HG02870 (cell line): Measurements from ENCODE around the gene TMEM45B.
"Not testable (repeated sequence)": the region's sequence is repeated elsewhere in the genome, so short reads cannot be mapped to it uniquely, and the experiment has no call there.

ENCODE experiments used
- ATAC-seq: cut with Tn5 transposase; IDR thresholded peaks from one replicate; pipeline ENCODE4 v1.9.1; 2021; ENCODE audit warnings: mild to moderate bottlenecking, moderate library complexity; ENCODE audit not compliant: unreplicated experiment

Gene TMEM45B

DNA sequence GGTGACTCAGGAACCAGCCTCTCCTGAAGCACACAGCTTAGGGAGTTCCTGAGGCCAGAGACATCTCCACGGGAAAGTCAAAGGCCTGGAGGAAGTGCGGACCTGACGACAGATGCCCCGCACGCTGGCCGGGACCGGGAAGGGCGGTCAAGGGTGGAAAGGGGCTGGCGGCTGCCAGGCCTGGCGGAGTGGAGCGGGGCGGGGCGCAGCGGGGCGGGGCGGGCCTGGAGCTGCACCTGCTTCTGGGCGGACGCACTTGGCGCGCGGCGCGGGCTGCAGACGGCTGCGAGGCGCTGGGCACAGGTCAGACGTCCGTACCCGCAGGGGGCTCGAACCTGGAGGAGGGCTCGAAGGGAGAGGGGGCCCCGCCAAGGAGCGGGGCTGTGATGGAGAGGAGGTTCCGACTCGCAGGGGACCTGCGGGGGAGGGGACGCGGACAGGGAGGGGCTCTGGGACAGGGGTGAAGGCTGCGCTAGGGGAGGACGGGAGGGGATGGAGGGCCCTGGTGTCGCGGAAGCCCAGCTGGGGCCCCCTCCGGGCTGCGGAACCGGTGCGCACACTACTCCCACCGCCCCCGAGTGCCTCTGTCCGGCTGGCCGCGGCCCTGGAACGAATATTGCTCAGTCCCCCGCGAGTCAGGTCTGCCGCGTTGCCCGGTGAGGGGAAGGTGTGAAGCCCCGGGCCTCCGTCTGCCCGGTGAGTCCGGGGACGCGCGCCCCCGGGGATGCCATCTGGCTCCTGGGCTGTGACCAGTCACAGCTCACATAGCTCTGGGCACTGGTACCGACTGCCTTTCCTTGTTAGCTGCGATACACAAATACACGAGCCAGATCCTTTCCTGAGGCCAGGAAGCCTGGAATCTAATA lies at the start of gene TMEM45B:
TMEM45B (plus strand) TSS at position 253 of the 866 bp plus-strand sequence. CDS start 36,635 bp downstream, outside the sequence.
- ATAC-seq: no peak

DNA sequence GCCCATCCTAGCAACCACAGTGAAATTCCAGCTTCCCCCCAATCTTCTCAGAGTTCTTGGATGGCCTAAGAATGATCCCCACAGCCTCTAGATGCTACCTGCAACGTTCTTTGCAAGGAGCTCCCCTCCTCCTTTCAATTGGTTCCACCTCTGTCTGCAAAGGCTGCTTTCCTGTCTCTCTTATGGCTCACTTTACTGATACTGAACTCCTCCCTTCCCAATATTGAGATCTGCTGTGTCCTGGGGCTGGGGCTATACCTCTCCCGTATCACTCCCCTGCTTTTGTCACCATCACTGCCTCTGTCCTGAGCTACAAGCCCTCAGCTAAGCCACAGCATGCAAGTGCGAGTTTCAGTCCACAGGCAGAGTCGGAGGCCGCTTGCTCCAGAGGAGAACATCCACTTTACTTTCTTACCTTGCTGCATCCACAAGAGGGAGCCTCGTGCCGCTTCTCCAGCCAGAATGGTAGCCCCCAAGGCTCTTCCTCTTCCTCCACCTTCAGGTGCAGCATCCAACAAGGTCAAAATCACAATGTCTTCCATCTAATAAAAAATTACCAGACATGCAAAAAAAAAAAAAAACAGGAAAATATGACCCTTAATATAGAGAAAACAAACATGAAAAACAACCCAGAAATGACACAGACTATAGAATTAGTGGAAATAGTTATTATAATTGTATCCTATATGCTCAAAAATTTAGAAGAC lies 48.6 kb upstream of the TMEM45B start:
- ATAC-seq: no peak

- ATAC-seq: no peak
Observed at GRCh38 chr11:129767827-129768226, 47.8 kb upstream of the TMEM45B start.

GRCh38 chr11:129768356-129768755 lies 47.3 kb upstream of the TMEM45B start:
- no peak for ATAC-seq

- no peak for ATAC-seq
Observed at GRCh38 chr11:129769059-129769458, 46.6 kb upstream of the TMEM45B start.

DNA sequence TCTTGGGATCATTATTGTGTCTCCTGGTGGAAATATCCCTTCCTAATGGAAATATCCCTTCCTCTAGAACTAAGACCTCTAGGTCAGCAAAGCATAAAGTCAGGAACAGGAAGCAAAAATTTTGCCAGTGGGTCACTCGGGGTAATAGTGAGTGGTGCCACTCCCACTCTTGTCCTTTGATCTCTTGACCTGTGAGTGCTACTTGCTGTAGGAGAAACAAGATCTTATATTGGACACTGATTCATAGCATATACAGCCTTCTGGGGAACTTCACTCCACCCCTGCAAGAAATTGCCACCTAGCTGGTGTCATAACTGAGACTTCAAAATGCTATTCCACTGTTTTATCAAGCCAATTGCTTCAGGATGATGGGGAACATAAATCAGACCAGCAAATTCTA lies 44.7 kb upstream of the TMEM45B start:
- no peak for ATAC-seq

- ATAC-seq: not testable (repeated sequence)
Observed at GRCh38 chr11:129771456-129771855, 44.2 kb upstream of the TMEM45B start.

GRCh38 chr11:129778877-129779276 lies 36.8 kb upstream of the TMEM45B start:
- no peak for ATAC-seq

- no peak for ATAC-seq
Observed at GRCh38 chr11:129779342-129779741, 36.3 kb upstream of the TMEM45B start.

GRCh38 chr11:129785383-129786111 lies 30.1 kb upstream of the TMEM45B start:
- no peak for ATAC-seq

- ATAC-seq: not testable (repeated sequence)
Observed at GRCh38 chr11:129786112-129786416, 29.6 kb upstream of the TMEM45B start.

DNA sequence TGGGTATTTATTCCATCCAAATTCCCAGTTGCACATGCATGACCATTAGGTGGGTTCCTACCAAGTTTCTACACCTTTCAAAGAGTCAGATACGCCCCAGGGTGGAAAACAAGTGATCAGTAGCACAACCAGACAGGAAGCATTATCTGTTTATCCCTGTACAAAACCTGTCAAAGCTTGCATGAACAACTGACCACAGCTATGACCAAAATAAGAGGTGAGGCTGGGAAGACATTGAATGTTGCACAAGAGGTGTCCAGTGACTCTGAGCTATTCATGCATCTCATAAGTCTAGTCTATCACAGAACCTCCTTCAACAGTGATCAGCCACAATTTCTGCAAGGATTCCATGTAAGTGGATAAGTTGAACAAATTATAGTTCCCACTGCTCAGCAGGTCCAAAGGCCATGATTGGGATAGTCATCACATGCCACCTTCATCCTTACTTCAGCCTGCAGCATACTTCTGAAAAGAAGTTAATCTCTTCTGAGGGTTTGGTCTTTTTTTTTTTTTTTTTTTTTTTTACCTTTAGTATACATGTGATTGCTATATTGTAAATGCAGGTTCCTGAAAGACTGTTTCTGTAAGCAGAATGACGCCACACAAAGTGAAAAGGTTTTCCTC lies 28.0 kb upstream of the TMEM45B start:
- no peak for ATAC-seq

- ATAC-seq: no peak
Observed at GRCh38 chr11:129788278-129788677, 27.4 kb upstream of the TMEM45B start.

- no peak for ATAC-seq
Observed at GRCh38 chr11:129790106-129790505, 25.5 kb upstream of the TMEM45B start.

- no peak for ATAC-seq
Observed at GRCh38 chr11:129791515-129791914, 24.1 kb upstream of the TMEM45B start.

DNA sequence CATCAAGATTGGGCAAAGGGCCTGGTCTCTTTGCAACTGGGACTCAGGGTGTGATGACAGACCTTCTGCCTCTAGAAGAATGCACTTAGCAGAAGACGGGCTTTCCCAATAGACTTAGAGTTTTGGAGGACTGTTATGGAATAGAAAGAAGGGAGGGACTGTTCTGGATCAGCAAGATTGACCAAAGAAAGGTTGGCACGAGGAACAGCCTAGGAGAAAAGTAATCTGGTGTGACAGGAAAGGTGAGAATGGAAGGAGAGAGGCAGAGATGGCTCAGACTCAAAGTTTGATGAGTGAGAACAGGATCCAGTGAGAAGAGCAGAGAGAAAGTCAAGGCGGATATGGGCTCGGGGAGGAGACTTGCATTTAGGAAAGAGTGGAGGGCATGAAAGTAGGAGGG lies 23.0 kb upstream of the TMEM45B start:
- no peak for ATAC-seq

GRCh38 chr11:129795089-129795488 lies 20.6 kb upstream of the TMEM45B start:
- no peak for ATAC-seq

DNA sequence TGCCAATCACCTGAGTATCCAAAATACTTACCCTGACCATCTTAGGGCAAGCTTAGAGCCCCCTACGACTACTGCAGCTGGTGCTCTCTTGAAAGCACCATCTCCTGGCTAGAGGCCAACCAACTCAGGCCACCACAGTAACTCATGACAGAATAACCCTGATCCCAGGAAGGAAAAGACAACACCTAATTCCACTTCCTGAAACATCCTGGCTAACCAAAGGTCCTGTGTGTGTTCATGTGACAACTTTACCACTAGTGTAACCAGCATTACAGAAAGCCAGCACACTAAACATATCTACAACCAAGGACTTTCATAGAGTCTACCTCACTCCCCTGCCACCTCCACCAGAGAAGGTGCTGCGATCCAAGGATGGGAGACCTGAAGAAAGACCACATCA lies 17.4 kb upstream of the TMEM45B start:
- no peak for ATAC-seq

DNA sequence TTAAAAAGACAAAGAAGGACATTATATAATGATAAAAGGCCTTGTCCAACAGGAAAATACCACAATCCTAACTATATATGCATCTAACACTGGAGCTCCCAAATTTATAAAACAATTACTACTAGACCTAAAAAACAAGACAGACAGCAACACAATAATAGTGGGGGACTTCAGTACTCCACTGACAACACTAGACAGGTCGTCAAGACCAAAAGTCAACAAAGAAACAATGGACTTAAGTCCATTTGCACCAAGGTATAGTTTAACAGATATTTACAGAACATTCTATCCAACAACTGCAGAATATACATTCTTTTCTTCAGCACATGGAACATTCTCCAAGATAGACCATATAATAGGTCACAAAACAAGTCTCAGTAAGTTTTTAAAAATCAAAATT lies 15.5 kb upstream of the TMEM45B start:
- not testable (repeated sequence) for ATAC-seq

DNA sequence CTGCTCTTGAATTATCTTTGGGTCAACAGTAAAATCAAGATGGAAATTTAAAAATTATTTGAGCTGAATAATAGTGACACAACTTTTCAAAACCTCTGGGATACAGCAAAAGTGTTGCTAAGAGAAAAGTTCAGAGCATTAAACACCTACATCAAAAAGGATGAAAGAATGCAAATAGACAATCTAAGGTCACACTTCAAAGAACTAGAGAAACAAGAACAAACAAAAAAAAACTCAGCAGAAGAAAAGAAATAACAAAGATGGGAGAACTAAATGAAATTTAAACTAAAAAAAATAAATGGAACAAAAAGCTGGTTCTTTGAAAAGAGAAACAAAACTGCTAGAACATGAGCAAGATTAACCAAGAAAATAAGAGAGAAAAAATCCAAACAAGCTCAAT lies 15.0 kb upstream of the TMEM45B start:
- ATAC-seq: no peak

DNA sequence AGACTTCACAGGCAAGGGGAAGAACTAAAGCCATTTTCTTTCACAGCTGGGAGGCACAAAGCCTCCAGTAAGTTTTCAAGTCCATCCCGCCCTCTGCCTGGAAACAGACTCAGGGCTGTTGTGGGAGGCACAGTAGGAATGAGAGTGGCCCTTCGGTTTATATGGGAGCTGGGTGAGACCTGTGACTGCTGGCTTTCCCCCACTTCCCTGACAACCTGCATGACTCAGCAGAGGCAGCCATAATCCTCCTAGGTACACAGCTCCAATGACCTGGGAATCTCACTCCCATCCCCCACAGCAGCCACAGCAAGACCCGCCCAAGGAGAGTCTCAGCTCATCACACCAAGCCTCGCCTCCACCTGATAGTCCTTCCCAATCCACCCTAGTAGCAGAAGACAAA lies 12.1 kb upstream of the TMEM45B start:
- no peak for ATAC-seq
